ENCODE results near the gene CCDC69. TPM values are rescaled to one million over a fixed set of nuclear protein-coding genes. Genes with fewer than 3 reads are reported as not detected.

Gene CCDC69
- total and polyA plus RNA-seq, 2 of the 8 experiments (the other 6 are each of a cell fraction or from before 2014, with no cell fraction given): 8.4 to 10.8 TPM

DNA sequence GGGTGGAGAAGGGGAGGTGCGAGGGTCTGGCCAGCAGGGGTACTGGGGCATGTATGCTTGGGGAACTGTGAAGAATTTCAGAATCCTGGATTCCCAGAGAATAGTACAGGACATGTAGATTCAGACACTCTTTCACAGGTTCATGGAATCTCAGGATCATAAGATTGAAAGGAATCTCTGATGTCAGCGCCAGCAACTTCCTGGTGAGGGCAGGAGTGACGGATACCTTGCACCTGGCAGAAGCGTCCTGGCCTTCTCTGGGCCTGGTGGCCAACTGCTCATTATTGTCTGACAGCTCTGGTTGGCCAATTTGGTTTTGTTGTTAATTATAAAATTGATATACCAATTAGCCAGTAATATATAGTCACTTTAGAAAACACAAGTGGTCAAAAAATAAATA is 36.0 kb upstream of the CCDC69 start:
- Histone ChIP-seq H3K4ac (replicated peaks; ENCODE audit: insufficient read length, low read depth, low read length) (no peak overlapping the region), H3K4me1 (replicated peaks in 1 of 4; ENCODE audit: control insufficient read depth in 3 of 4, insufficient read depth in 4 of 4, low read length in 3 of 4) (peaks cover 0 to 7% (median 2%) of the 10 kb centered on the region in 4 experiments; a peak in 3 of 7 replicates), H2BK12ac (ENCODE audit: low read depth, low read length) (no peak overlapping the region), H3K23me2 (ENCODE audit: low read depth, low read length) (no peaks in the 10 kb centered on the region), H4K8ac (ENCODE audit: extremely low read depth, insufficient read depth, low read length) (peak overlapping the region; percentile 57; the same call in 1 of the 2 replicates), H3K79me1 (ENCODE audit: low read depth, low read length) (no peaks in the 10 kb centered on the region), H2BK20ac (ENCODE audit: low read length) (no peak overlapping the region), H3K36me3 (ENCODE audit: control insufficient read depth in 2 of 4, insufficient read depth in 4 of 4, low read length in 3 of 4) (no peaks in the 10 kb centered on the region), H3K27me3 (replicated peaks in 1 of 4; ENCODE audit: control insufficient read depth in 3 of 4, extremely low read depth in 1 of 4, insufficient read depth in 3 of 4, low read length in 3 of 4) (no peaks in the 10 kb centered on the region), H2BK120ac (replicated peaks; ENCODE audit: low read depth, low read length) (no peak overlapping the region), H3K23ac (ENCODE audit: insufficient read length) (no peak overlapping the region), H3K9me3 (ENCODE audit: insufficient read depth in 2 of 2, low read depth in 1 of 2, low read length in 1 of 2) (no peaks in the 10 kb centered on the region), H2AK5ac (ENCODE audit: low read depth, low read length) (no peak overlapping the region), H2BK5ac (ENCODE audit: low read depth, low read length) (no peak overlapping the region), H3K4me3 (ENCODE audit: extremely low read depth in 1 of 4, insufficient read depth in 2 of 4, low read depth in 3 of 4, low read length in 4 of 4) (no peak overlapping the region), H4K5ac (ENCODE audit: insufficient read length, low read depth, low read length) (no peak overlapping the region), H3K14ac (ENCODE audit: insufficient read length) (no peak overlapping the region), H2BK15ac (ENCODE audit: low read length) (no peak overlapping the region), H4K20me1 (replicated peaks in 1 of 2; ENCODE audit: control insufficient read depth in 1 of 2, insufficient read depth in 2 of 2, low read length in 2 of 2) (peaks cover 0 to 3% of the 10 kb centered on the region in 2 experiments), H3K56ac (replicated peaks; ENCODE audit: insufficient read length, low read depth, low read length) (no peak overlapping the region), H3K18ac (ENCODE audit: extremely low read depth, low read length) (no peak overlapping the region), H4K91ac (replicated peaks; ENCODE audit: insufficient read length, low read length) (no peak overlapping the region), H3K79me2 (ENCODE audit: control insufficient read depth in 1 of 2, insufficient read depth in 2 of 2, low read length in 2 of 2) (no peaks in the 10 kb centered on the region; a peak in 1 of 4 replicates), H2AFZ (ENCODE audit: low read length) (no peak overlapping the region), H3K4me2 (ENCODE audit: insufficient read depth in 1 of 2, low read depth in 2 of 2, low read length in 2 of 2) (no peak overlapping the region), H3K9ac (replicated peaks in 1 of 4; ENCODE audit: extremely low read depth in 1 of 4, low read depth in 3 of 4, low read length in 3 of 4) (no peak overlapping the region), H3K27ac (ENCODE audit: low read depth, low read length) (no peak overlapping the region)
- ChIA-PET POLR2A (ENCODE audit: partially characterized antibody) (no interaction called here), CTCF (ENCODE audit: partially characterized antibody) (interaction anchor here (0.7 to 4.3 kb wide), 2 partner anchors 24 to 264 kb away, joined by 3 to 25 read pairs; no protein-coding TSS in a partner anchor)
- FAIRE-seq (no peak), DNase-seq (ENCODE audit: low read depth in 1 of 2, low spot score in 2 of 2) (no peak)
- WGBS, 2 experiments (ENCODE audit: extremely low coverage in 1 of 2, insufficient coverage in 1 of 2, insufficient read length in 1 of 2, insufficient replicate concordance in 2 of 2, low coverage in 1 of 2, low lambda C conversion rate in 2 of 2, missing lambda C conversion rate in 1 of 2): 89% methylated on average over 4 of the region's 4 CpGs; no CpG with 5 or more reads in 1 of the 2 experiments
- TF ChIP-seq SRF (IDR thresholded peaks at IDR 0.05; ENCODE audit: low read depth, low read length) (no peak), PHF8 (conservative IDR thresholded peaks at IDR 0.05; ENCODE audit: low read depth, low read length) (no peak), CHD2 (IDR thresholded peaks at IDR 0.05; ENCODE audit: low read length) (no peak), POU5F1 (IDR thresholded peaks at IDR 0.05; ENCODE audit: low read depth, low read length) (no peak), JUND (IDR thresholded peaks at IDR 0.05; ENCODE audit: low read length) (no peak), EP300 (IDR thresholded peaks at IDR 0.05; ENCODE audit: borderline replicate concordance in 1 of 2, low read depth in 2 of 2, low read length in 2 of 2) (no peak), KDM1A (IDR thresholded peaks at IDR 0.05; ENCODE audit: borderline replicate concordance, low read length) (no peak), HDAC6 (IDR thresholded peaks at IDR 0.05; ENCODE audit: low read depth, low read length) (no peak), RBBP5 (IDR thresholded peaks at IDR 0.05; ENCODE audit: borderline replicate concordance, low read depth, low read length) (no peak), CREB1 (IDR thresholded peaks at IDR 0.05) (no peak), EZH2 (IDR thresholded peaks at IDR 0.05; ENCODE audit: low read depth, low read length, severe bottlenecking) (no peak)
- TF ChIP-seq, protein P1, sequence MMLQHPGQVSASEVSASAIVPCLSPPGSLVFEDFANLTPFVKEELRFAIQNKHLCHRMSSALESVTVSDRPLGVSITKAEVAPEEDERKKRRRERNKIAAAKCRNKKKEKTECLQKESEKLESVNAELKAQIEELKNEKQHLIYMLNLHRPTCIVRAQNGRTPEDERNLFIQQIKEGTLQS (IDR thresholded peaks at IDR 0.05; ENCODE audit: insufficient read depth, low read depth, low read length): no peak
- TF ChIP-seq, protein P2, sequence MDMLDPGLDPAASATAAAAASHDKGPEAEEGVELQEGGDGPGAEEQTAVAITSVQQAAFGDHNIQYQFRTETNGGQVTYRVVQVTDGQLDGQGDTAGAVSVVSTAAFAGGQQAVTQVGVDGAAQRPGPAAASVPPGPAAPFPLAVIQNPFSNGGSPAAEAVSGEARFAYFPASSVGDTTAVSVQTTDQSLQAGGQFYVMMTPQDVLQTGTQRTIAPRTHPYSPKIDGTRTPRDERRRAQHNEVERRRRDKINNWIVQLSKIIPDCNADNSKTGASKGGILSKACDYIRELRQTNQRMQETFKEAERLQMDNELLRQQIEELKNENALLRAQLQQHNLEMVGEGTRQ (IDR thresholded peaks at IDR 0.05; ENCODE audit: low read length): no peak
